Measurements from ENCODE around the gene GSDME. TPM values are rescaled to one million over a fixed set of nuclear protein-coding genes. Genes with fewer than 3 reads are reported as not detected.
A peak's percentile ranks its signal among the peaks of the same experiment; 100 is the strongest.
"Not testable (repeated sequence)": the region's sequence is repeated elsewhere in the genome, so short reads cannot be mapped to it uniquely, and the experiment has no call there.

The GSDME gene
- total RNA-seq, 2 donors from 2014 or later: 3.5 to 5.2 TPM

GRCh38 chr7:24743471-24743870 is 13.8 kb downstream of the GSDME start:
- ATAC-seq (no peak), DNase-seq (ENCODE audit: low spot score) (no peak)
- Mint-ChIP-seq H3K27ac (no peak overlapping the region), H3K27me3 (peaks cover 18 to 32% of the 10 kb centered on the region in 2 donors), H3K4me1 (ENCODE audit: low read depth in 2 of 2) (peaks cover under 1 to 1% of the 10 kb centered on the region in 2 donors), H3K9me3 (no peaks in the 10 kb centered on the region), H3K4me3 (no peak overlapping the region), H3K36me3 (peaks cover 6% of the 10 kb centered on the region)

GRCh38 chr7:24742506-24743162 is 14.6 kb downstream of the GSDME start:
- Mint-ChIP-seq H3K36me3 (peaks cover 15% of the 10 kb centered on the region), H3K4me1 (ENCODE audit: low read depth in 2 of 2) (no peaks in the 10 kb centered on the region), H3K27me3 (peaks cover 18 to 40% of the 10 kb centered on the region in 2 donors), H3K9me3 (no peaks in the 10 kb centered on the region), H3K4me3 (no peak overlapping the region), H3K27ac (no peak overlapping the region)
- DNase-seq (ENCODE audit: low spot score) (no peak), ATAC-seq (no peak)

GRCh38 chr7:24741679-24742505 is 15.4 kb downstream of the GSDME start:
- H3K27me3 Mint-ChIP-seq: peaks cover 18 to 47% of the 10 kb centered on the region in 2 donors
- no peaks in the 10 kb centered on the region for H3K9me3 Mint-ChIP-seq
- H3K4me3 Mint-ChIP-seq: no peak overlapping the region
- DNase-seq (ENCODE audit: low spot score) (no peak), ATAC-seq (no peak)
- H3K36me3 Mint-ChIP-seq: peaks cover 20% of the 10 kb centered on the region
- no peak overlapping the region for H3K27ac Mint-ChIP-seq
- no peaks in the 10 kb centered on the region for H3K4me1 Mint-ChIP-seq (ENCODE audit: low read depth in 2 of 2)

GRCh38 chr7:24740871-24741270 is 16.4 kb downstream of the GSDME start:
- no peak for ATAC-seq
- Mint-ChIP-seq H3K27me3 (peaks cover 26 to 58% of the 10 kb centered on the region in 2 donors), H3K36me3 (peaks cover 23% of the 10 kb centered on the region), H3K4me3 (no peak overlapping the region), H3K4me1 (ENCODE audit: low read depth in 2 of 2) (no peaks in the 10 kb centered on the region), H3K27ac (no peak overlapping the region), H3K9me3 (no peaks in the 10 kb centered on the region)
- no peak for DNase-seq (ENCODE audit: low spot score)

GRCh38 chr7:24739306-24739705 is 18.0 kb downstream of the GSDME start:
- no peak overlapping the region for H3K4me3 Mint-ChIP-seq
- DNase-seq (ENCODE audit: low spot score) (no peak), ATAC-seq (no peak)
- H3K36me3 Mint-ChIP-seq: peaks cover 33% of the 10 kb centered on the region
- H3K27ac Mint-ChIP-seq: no peak overlapping the region
- no peaks in the 10 kb centered on the region for H3K4me1 Mint-ChIP-seq (ENCODE audit: low read depth in 2 of 2)
- H3K27me3 Mint-ChIP-seq: peaks cover 34 to 67% of the 10 kb centered on the region in 2 donors
- no peaks in the 10 kb centered on the region for H3K9me3 Mint-ChIP-seq

GRCh38 chr7:24738577-24738976 is 18.7 kb downstream of the GSDME start:
- H3K9me3 Mint-ChIP-seq: no peaks in the 10 kb centered on the region
- peaks cover 34 to 64% of the 10 kb centered on the region in 2 donors for H3K27me3 Mint-ChIP-seq
- no peaks in the 10 kb centered on the region for H3K4me1 Mint-ChIP-seq (ENCODE audit: low read depth in 2 of 2)
- DNase-seq (ENCODE audit: low spot score) (no peak), ATAC-seq (no peak)
- H3K4me3 Mint-ChIP-seq: no peak overlapping the region
- peaks cover 36% of the 10 kb centered on the region for H3K36me3 Mint-ChIP-seq
- H3K27ac Mint-ChIP-seq: no peak overlapping the region

GRCh38 chr7:24737281-24737680 is 20.0 kb downstream of the GSDME start:
- Mint-ChIP-seq H3K4me1 (ENCODE audit: low read depth in 2 of 2) (no peaks in the 10 kb centered on the region), H3K27me3 (peaks cover 30 to 60% of the 10 kb centered on the region in 2 donors), H3K36me3 (peaks cover 36% of the 10 kb centered on the region), H3K4me3 (no peak overlapping the region), H3K27ac (no peak overlapping the region), H3K9me3 (no peaks in the 10 kb centered on the region)
- ATAC-seq (no peak), DNase-seq (ENCODE audit: low spot score) (no peak)

GRCh38 chr7:24735594-24735993 is 21.7 kb downstream of the GSDME start:
- not testable (repeated sequence) for H3K4me1 Mint-ChIP-seq (ENCODE audit: low read depth in 2 of 2); H3K4me3 Mint-ChIP-seq; DNase-seq (ENCODE audit: low spot score); H3K27ac Mint-ChIP-seq; H3K9me3 Mint-ChIP-seq; ATAC-seq
- H3K36me3 Mint-ChIP-seq: peaks cover 36% of the 10 kb centered on the region
- peaks cover 28 to 60% of the 10 kb centered on the region in 2 donors for H3K27me3 Mint-ChIP-seq

GRCh38 chr7:24734306-24734705 is 23.0 kb downstream of the GSDME start:
- Mint-ChIP-seq H3K27me3 (peaks cover 30 to 58% of the 10 kb centered on the region in 2 donors), H3K36me3 (peaks cover 36% of the 10 kb centered on the region), H3K4me1 (ENCODE audit: low read depth in 2 of 2) (no peaks in the 10 kb centered on the region), H3K9me3 (no peaks in the 10 kb centered on the region), H3K27ac (no peak overlapping the region), H3K4me3 (no peak overlapping the region)
- ATAC-seq: no peak
- DNase-seq (ENCODE audit: low spot score): no peak

GRCh38 chr7:24733414-24734060 is 23.7 kb downstream of the GSDME start:
- ATAC-seq (no peak), DNase-seq (ENCODE audit: low spot score) (no peak)
- Mint-ChIP-seq H3K27me3 (peaks cover 31 to 58% of the 10 kb centered on the region in 2 donors), H3K4me3 (no peak overlapping the region), H3K9me3 (no peaks in the 10 kb centered on the region), H3K36me3 (peaks cover 31% of the 10 kb centered on the region), H3K4me1 (ENCODE audit: low read depth in 2 of 2) (peaks cover 4 to 6% of the 10 kb centered on the region in 2 donors), H3K27ac (no peak overlapping the region)

GRCh38 chr7:24732646-24733413 is 24.4 kb downstream of the GSDME start:
- Mint-ChIP-seq H3K9me3 (no peaks in the 10 kb centered on the region), H3K36me3 (peaks cover 23% of the 10 kb centered on the region), H3K4me1 (ENCODE audit: low read depth in 2 of 2) (peaks cover 5 to 7% of the 10 kb centered on the region in 2 donors), H3K4me3 (no peak overlapping the region), H3K27ac (no peak overlapping the region), H3K27me3 (peaks cover 32 to 52% of the 10 kb centered on the region in 2 donors)
- ATAC-seq (peak; percentile 45 to 56), DNase-seq (ENCODE audit: low spot score) (no peak)

GRCh38 chr7:24731313-24731712 is 26.0 kb downstream of the GSDME start:
- H3K27ac Mint-ChIP-seq: no peak overlapping the region
- no peak overlapping the region for H3K4me3 Mint-ChIP-seq
- H3K9me3 Mint-ChIP-seq: no peaks in the 10 kb centered on the region
- H3K36me3 Mint-ChIP-seq: peaks cover 16% of the 10 kb centered on the region
- peaks cover 5 to 16% of the 10 kb centered on the region in 2 donors for H3K4me1 Mint-ChIP-seq (ENCODE audit: low read depth in 2 of 2)
- ATAC-seq (no peak), DNase-seq (ENCODE audit: low spot score) (no peak)
- H3K27me3 Mint-ChIP-seq: peaks cover 26 to 37% of the 10 kb centered on the region in 2 donors

- Mint-ChIP-seq H3K4me1 (ENCODE audit: low read depth in 2 of 2) (peaks cover 5 to 16% of the 10 kb centered on the region in 2 donors), H3K27ac (no peak overlapping the region), H3K4me3 (no peak overlapping the region), H3K36me3 (peaks cover 10% of the 10 kb centered on the region), H3K27me3 (peaks cover 20 to 28% of the 10 kb centered on the region in 2 donors), H3K9me3 (no peaks in the 10 kb centered on the region)
- no peak for ATAC-seq
- DNase-seq (ENCODE audit: low spot score): no peak
These were observed 27.3 kb downstream of the GSDME start for GRCh38 chr7:24730018-24730369.
